Iris pigment epithelial cell (primary cell): Measurements from ENCODE around the gene FAM110D.

ENCODE experiments used
- DNase-seq: peaks from one replicate; pipeline ENCODE4 v3.0.0-alpha.2; 2011; ENCODE audit warnings: low read depth

Gene FAM110D

DNA sequence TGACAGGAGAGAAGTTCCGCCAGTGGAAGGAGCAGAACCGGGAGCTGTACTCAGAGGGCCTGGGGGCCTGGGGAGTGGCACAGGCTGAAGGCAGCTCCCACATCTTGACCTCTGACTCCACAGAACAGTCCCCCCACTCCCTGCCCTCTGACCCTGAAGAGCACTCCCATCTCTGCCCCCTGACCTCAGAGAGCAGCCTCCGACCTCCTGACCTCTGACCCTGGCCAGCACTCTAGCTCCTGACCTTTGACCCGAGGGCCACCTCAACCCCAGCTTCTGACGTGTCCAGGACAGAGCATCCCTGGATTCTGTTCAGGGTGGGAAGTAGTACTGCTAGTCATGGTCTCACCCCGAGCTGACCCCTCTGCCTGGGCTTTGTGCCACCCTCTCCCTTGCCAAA is 30.5 kb downstream of the FAM110D start:
- DNase-seq, result no peak

DNA sequence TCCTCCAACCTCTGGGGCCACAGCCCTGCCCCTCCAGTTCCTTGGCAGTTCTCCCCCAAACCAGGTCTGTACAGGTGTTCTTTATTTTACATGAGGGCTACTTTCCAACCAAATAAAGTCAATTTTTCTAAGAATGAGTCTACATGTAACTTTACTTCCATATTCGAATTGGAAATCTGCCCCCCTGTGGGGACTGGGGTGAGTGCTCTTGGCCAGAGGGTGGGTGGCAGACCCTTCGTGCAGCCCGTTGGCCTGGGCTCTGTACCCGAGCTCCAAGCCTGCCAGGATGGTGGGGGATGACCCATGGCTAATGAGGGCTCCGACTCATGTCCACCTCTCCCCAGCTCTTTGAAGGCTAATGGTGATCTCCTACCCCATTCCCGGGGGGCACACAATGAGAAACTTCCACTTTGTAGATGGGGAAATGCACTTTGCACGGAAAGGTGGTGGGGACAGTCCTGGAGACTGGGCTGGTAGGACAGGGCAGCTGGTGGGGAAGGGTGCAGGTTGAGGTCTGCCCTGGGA is 30.9 kb downstream of the FAM110D start:
- DNase-seq, result no peak

GRCh38 chr1:26190373-26190987 is 31.6 kb downstream of the FAM110D start, which contains the start of gene CATSPER4:
Gene CATSPER4, plus strand, starts transcription at chr1:26190602. Its CDS starts 26 bp downstream, at chr1:26190628.
- peak; percentile 15 for DNase-seq

- no peak for DNase-seq
These were observed 32.9 kb downstream of the FAM110D start for GRCh38 chr1:26191739-26192138.

DNA sequence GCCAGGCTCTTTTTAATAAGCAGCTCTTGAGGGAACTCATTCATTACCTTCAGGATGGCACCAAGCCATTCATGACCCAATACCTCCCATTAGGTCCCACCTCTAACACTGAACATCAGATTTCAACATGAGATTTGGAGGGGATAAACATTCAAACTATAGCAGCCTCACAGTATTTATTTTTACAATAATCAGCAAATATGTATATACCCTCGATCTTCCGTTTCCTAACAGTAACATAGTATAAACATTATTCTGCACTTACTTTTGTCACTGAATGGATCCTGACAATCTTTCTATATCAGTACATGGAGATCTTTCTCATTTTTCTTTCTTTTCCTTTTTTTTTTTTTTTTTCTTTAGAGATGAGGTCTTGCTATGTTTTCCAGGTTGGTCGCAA is 36.9 kb downstream of the FAM110D start:
- no peak for DNase-seq

GRCh38 chr1:26197301-26197700 is 38.4 kb downstream of the FAM110D start:
- no peak for DNase-seq

GRCh38 chr1:26197813-26198212 is 38.9 kb downstream of the FAM110D start:
- no peak for DNase-seq

GRCh38 chr1:26200413-26200812 is 41.5 kb downstream of the FAM110D start:
- no peak for DNase-seq

DNA sequence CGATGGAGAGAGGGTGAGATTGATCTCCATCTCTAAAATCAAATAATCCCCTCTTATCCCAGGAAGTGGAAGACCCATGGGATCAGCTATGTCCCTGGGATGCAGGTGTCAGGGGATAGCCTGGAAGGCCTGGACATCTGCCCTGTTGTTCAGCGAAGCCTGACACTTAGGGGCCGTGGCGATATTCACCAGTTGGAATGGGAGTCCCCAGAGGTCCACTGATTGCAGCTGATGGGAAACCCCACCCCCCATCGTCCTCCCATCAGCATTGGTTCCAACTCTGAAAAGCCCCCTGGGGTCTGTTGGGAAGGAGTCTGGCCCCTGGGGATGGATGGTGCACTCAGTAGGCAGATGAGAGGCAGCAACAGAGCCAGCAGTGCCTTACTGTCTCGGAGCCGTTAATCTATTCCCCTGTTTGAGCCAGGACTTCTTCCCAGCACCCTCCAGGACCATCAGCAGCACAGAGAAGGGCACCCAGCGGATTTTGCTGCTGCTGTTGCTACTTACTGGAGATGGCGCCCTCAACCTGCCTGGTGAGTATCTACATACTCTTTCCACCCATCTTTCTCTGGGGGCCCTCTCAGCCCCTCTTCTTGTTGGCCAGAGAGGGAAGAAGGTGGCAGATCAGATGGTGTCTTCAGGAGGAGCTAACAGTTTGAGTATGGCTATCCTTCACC is 44.9 kb downstream of the FAM110D start:
- DNase-seq, result no peak

GRCh38 chr1:26210147-26210870 is 51.4 kb downstream of the FAM110D start:
- no peak for DNase-seq

DNA sequence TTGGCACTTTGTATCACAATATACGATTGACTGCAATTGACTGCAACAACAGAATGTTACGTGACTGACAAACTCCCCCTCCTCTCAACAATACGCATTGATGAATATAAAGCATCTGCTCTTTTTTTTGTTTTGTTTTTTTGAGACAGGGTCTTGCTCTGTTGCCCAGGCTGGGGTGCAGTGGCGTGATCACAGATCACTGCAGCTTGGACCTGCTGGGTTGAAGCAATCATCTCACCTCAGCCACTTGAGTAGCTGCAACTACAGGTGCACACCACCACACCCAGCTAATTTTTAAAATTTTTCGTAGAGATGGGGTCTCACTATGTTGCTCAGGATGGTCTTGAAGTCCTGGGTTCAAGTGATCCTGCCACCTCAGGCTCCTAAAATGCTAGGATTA is 53.8 kb downstream of the FAM110D start:
- DNase-seq, result no peak

DNA sequence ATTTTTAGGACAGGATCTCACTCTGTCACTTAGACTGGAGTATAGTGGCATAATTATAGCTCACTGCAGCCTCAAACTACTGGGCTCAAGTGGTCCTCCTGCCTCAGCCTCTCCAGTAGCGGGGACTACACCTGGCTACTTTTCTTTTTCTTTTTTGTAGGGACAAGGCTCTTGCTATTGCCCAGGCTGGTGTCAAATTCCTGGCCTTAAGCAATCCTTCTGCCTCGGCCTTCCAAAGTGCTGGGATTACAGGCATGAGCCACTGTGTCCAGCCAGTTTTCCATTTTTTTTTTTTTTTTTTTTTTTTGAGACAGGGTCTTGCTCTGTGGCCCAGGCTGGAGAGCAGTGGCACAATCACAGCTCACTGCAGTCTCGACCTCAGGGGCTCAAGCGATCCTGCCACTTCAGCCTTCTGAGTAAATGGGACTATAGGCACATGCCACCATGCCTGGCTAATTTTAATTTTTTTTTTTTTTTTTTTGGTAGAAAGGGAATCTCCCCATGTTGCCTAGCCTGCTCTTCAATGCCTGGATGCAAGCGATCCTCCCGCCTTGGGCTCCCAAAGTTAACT is 54.5 kb downstream of the FAM110D start:
- no peak for DNase-seq
